GM23248 (cell line): ENCODE data around the gene GNB1. TPM values are rescaled to one million over a fixed set of nuclear protein-coding genes. Genes with fewer than 3 reads are reported as not detected.
A peak's percentile ranks its signal among the peaks of the same experiment; 100 is the strongest.
"Not testable (repeated sequence)": the region's sequence is repeated elsewhere in the genome, so short reads cannot be mapped to it uniquely, and the experiment has no call there.

Experiments
- DNase-seq: peaks from one replicate; pipeline ENCODE4 v3.0.0-alpha.2; 2015
- H2AFZ ChIP-seq: fragments of 200-600 bp; sonication (generic); 2 replicates; pipeline ENCODE4 v1.6.1; 2016; ENCODE audit warnings: antibody characterized with exemption
- H3F3A ChIP-seq: fragments of 200-600 bp; sonication (generic); 2 replicates; pipeline ENCODE4 v1.6.1; 2016; ENCODE audit warnings: mild to moderate bottlenecking, antibody characterized with exemption, mixed run types; ENCODE audit not compliant: insufficient read depth
- H3K27ac ChIP-seq: fragments of 200-600 bp; sonication (generic); 2 replicates; pipeline ENCODE4 v1.5.1; 2016; ENCODE audit warnings: mild to moderate bottlenecking
- H3K27me3 ChIP-seq: fragments of 200-600 bp; sonication (generic); replicated peaks from 2 replicates; pipeline ENCODE4 v1.6.1; 2016; ENCODE audit warnings: mild to moderate bottlenecking; ENCODE audit not compliant: insufficient read depth
- H3K36me3 ChIP-seq: fragments of 200-600 bp; sonication (generic); 2 replicates; pipeline ENCODE4 v1.6.1; 2016; ENCODE audit warnings: low read depth, mild to moderate bottlenecking
- H3K4me1 ChIP-seq: fragments of 200-600 bp; sonication (generic); 2 replicates; pipeline ENCODE4 v1.6.1; 2016; ENCODE audit warnings: mild to moderate bottlenecking; ENCODE audit not compliant: insufficient read depth
- H3K4me2 ChIP-seq: fragments of 200-600 bp; sonication (generic); one replicate; pipeline ENCODE4 v1.6.1; 2016; ENCODE audit warnings: mild to moderate bottlenecking; ENCODE audit not compliant: unreplicated experiment
- H3K4me3 ChIP-seq: fragments of 200-600 bp; sonication (generic); 2 replicates; pipeline ENCODE4 v1.5.1; 2016; ENCODE audit warnings: mild to moderate bottlenecking
- H3K79me2 ChIP-seq: fragments of 200-600 bp; sonication (generic); 2 replicates; pipeline ENCODE4 v1.6.1; 2016; ENCODE audit warnings: mild to moderate bottlenecking; ENCODE audit not compliant: insufficient read depth
- H3K9ac ChIP-seq: fragments of 200-600 bp; sonication (generic); 2 replicates; pipeline ENCODE4 v1.6.1; 2016; ENCODE audit warnings: mild to moderate bottlenecking
- H3K9me2 ChIP-seq: fragments of 200-600 bp; sonication (generic); 2 replicates; pipeline ENCODE4 v1.6.1; 2016; ENCODE audit warnings: mixed run types, mild to moderate bottlenecking, moderate library complexity; ENCODE audit not compliant: insufficient read depth
- H3K9me3 ChIP-seq: fragments of 200-600 bp; sonication (generic); one replicate; pipeline ENCODE4 v1.6.1; 2017; ENCODE audit warnings: low read depth
- H4K20me1 ChIP-seq: fragments of 200-600 bp; sonication (generic); 2 replicates; pipeline ENCODE4 v1.6.0; 2016; ENCODE audit not compliant: insufficient read depth
- EZH2 ChIP-seq: fragments of 200-600 bp; sonication (generic); IDR thresholded peaks from 2 replicates; pipeline ENCODE4 v1.6.1; 2018; ENCODE audit warnings: antibody characterized with exemption, mild to moderate bottlenecking; ENCODE audit not compliant: insufficient read depth, poor library complexity, severe bottlenecking
- EZH2phosphoT487 ChIP-seq: fragments of 200-600 bp; sonication (generic); IDR thresholded peaks from 2 replicates; pipeline ENCODE4 v1.6.1; 2018; ENCODE audit warnings: antibody characterized with exemption, moderate library complexity, mild to moderate bottlenecking, low read depth; ENCODE audit not compliant: insufficient read depth
- WGBS, 2 experiments: methylation state at CpG; one replicate each; pipeline ENCODE4 v1.1.6; 2015 to 2017; ENCODE audit warnings: low lambda C conversion rate in 2 of 2, low coverage in 1 of 2; ENCODE audit errors: missing lambda C conversion rate in 2 of 2; 5-methylcytosine and 5-hydroxymethylcytosine counted together
- in situ Hi-C: fragments of 300-500 bp; cut with MboI; formaldehyde crosslinking; loops from 2 replicates; pipeline ENCODE4 v1.15.0; 2020
- polyA plus RNA-seq: library from polyadenylated mRNA; unstranded; fragments of >200 nt; fragmentation: Nextera tagmentation; extraction: Ambion mirVana; gene quantifications from 2 replicates; pipeline ENCODE4 v1.2.1, GENCODE V29; 2016
- total RNA-seq: library from RNA; depleted of rRNA; stranded (reverse); fragments of >200 nt; shearing (Covaris generic); gene quantifications from 2 replicates; pipeline ENCODE4 v1.2.3, GENCODE V29; 2014

The GNB1 gene
- total and polyA plus RNA-seq, 2 experiments from 2014 or later: 92.0 to 97.7 TPM

DNA sequence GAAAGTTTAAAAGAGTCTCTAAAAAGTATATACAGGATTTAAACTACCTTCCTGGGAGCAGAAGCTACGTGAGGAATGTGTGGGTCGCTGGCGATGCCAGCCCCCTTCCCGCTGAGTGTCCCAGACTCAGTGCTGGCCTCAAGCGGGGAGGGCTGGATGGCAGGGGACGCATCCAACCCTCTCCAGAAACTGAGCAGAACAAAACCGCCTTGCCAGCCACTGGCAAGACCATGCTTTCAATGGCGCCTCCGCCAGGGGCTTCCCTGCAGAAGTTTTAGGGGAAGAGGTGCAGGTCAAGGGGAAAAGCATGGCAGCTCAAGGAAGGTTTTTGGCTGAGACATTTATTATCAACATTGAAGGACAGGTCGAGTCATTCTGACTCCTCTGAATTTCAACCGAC lies 138.7 kb downstream of the GNB1 start:
- H3K27me3 ChIP-seq: no peaks in the 10 kb centered on the region
- in situ Hi-C loops: no loop called here
- H3K79me2 ChIP-seq: 0 out of 2 replicates have a peak, but pooled peaks cover 2% of the 10 kb centered on the region
- no peak overlapping the region for H3K27ac ChIP-seq
- no peak for TF ChIP-seq EZH2phosphoT487
- no peak for TF ChIP-seq EZH2
- 95% methylated on average over 11 of the region's 11 CpGs for WGBS, 2 experiments
- no peak overlapping the region for H2AFZ ChIP-seq
- no peak for DNase-seq
- no peaks in the 10 kb centered on the region for H3K4me1 ChIP-seq
- no peaks in the 10 kb centered on the region for H3K36me3 ChIP-seq
- no peak overlapping the region for H3K4me3 ChIP-seq
- no peak overlapping the region for H3K9ac ChIP-seq
- H4K20me1 ChIP-seq: no peaks in the 10 kb centered on the region
- H3F3A ChIP-seq: no peaks in the 10 kb centered on the region
- no peaks in the 10 kb centered on the region for H3K9me2 ChIP-seq
- H3K4me2 ChIP-seq: no peak overlapping the region
- H3K9me3 ChIP-seq: no peaks in the 10 kb centered on the region

DNA sequence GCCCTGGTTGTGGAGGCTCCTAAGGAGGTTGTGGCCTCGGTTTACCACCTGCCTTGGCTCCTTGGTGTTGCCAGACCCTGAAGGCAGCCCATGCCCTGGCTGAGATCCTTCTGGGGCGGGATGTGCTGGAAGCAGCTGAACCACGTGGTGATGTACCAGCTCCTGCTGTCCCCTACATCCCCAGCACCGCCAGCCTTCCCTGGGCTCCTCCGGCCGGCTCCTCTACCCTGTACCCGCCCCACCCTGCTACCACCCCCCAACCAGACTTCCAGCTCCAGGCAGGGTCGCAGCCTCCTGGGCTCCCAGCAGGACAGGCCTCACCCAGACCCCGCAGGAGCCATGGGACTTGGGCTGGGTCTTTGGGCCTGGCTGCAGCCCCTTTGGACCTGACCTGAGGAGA lies 140.9 kb downstream of the GNB1 start:
- H3K4me2 ChIP-seq, DNase-seq, H4K20me1 ChIP-seq, H3F3A ChIP-seq, H3K4me1 ChIP-seq, H3K9ac ChIP-seq, H3K4me3 ChIP-seq, H3K36me3 ChIP-seq, H3K9me2 ChIP-seq, H3K9me3 ChIP-seq, in situ Hi-C loops, H3K27me3 ChIP-seq, H2AFZ ChIP-seq, H3K79me2 ChIP-seq, H3K27ac ChIP-seq: not testable (repeated sequence)
- WGBS, 2 experiments: 73 to 74% methylated on average over 5 to 6 of the region's 9 CpGs

DNA sequence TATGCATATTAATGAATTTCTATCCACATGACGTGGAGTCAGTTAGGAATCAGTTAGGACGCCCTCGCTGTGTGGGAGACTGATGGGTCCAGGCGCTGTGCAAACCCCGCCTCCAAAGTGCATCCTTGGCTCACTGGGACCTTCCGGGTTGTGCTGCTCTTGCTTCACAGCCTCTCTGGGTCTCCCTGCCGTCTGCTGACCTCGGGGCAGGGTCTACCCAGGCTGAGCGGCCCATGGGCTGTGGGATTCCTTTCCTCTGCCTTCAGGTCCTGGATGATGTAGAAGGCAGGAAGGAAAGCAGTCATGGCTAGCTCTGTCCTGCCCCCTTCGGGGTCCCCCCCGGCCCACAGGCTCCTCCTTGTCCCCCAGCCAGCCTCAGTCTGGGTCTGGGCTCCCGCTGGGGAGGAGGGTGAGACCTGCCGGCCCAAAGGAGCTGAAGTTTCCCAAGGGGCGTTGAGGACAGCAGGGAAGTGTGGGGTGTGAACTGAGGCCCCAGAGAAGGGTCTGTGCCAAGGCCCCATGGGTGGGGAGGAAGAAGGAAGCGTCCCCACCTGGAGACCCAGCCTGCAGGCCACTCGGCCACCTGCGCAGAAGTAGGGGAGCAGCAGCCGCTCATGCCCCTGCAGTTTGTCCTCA lies 142.1 kb downstream of the GNB1 start:
- no peak overlapping the region for H3K27ac ChIP-seq
- no peaks in the 10 kb centered on the region for H3K27me3 ChIP-seq
- no peak overlapping the region for H2AFZ ChIP-seq
- in situ Hi-C loops: no loop called here
- H3K4me3 ChIP-seq: no peak overlapping the region
- TF ChIP-seq EZH2phosphoT487: no peak
- TF ChIP-seq EZH2: no peak
- no peaks in the 10 kb centered on the region for H3K9me3 ChIP-seq
- WGBS, 2 experiments: 66 to 69% methylated on average over 17 of the region's 18 CpGs
- H3F3A ChIP-seq: no peaks in the 10 kb centered on the region
- no peak overlapping the region for H3K4me2 ChIP-seq
- no peaks in the 10 kb centered on the region for H4K20me1 ChIP-seq
- no peaks in the 10 kb centered on the region for H3K36me3 ChIP-seq
- H3K79me2 ChIP-seq: no peaks in the 10 kb centered on the region
- no peak overlapping the region for H3K9ac ChIP-seq
- no peaks in the 10 kb centered on the region for H3K4me1 ChIP-seq
- no peak for DNase-seq
- H3K9me2 ChIP-seq: no peaks in the 10 kb centered on the region

- H3K4me3 ChIP-seq, H2AFZ ChIP-seq, H3K4me2 ChIP-seq, H3K4me1 ChIP-seq, H3K27ac ChIP-seq, H3K9me2 ChIP-seq, in situ Hi-C loops, H3K9ac ChIP-seq, H4K20me1 ChIP-seq, H3F3A ChIP-seq, H3K27me3 ChIP-seq, H3K36me3 ChIP-seq, DNase-seq, H3K9me3 ChIP-seq: not testable (repeated sequence)
- peaks cover 19% of the 10 kb centered on the region for H3K79me2 ChIP-seq
- WGBS, 2 experiments: no CpG with 5 or more reads among the region's 35 CpGs
Measured at GRCh38 chr1:1746566-1746909, 144.3 kb downstream of the GNB1 start.

GRCh38 chr1:1745651-1746565 lies 145.0 kb downstream of the GNB1 start:
- H3F3A ChIP-seq, H3K4me1 ChIP-seq, H3K27me3 ChIP-seq, H3K4me2 ChIP-seq, H3K9me2 ChIP-seq, H3K4me3 ChIP-seq, H3K9me3 ChIP-seq, H3K36me3 ChIP-seq, H2AFZ ChIP-seq, in situ Hi-C loops, H4K20me1 ChIP-seq: not testable (repeated sequence)
- H3K27ac ChIP-seq: peak overlapping the region; percentile 51; the same call in 1 of the 2 replicates
- H3K79me2 ChIP-seq: peaks cover 19% of the 10 kb centered on the region
- DNase-seq: peak; percentile 63
- peak overlapping the region; percentile 55; the same call in 1 of the 2 replicates for H3K9ac ChIP-seq
- WGBS, 2 experiments: 1 to 2% methylated on average over 22 to 27 of the region's 101 CpGs

DNA sequence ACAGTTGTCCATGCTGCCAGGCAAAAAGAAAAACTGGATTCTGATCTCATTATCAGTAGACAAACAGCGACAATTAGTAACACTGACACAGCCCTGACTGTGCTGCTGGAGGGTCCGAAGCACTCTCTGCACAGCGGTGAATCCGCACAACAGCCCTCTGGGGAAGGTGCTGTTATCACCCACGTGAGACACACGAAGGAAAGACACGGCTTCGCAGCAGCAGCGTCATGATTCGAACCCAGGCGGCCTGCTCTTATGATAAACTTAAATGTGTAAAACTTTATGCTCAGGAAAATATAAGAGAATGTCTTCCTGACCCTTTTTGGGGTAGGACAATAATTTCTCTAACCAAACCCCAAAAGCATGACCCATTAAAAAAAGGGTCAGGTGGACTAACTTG lies 148.4 kb downstream of the GNB1 start:
- H3K4me2 ChIP-seq, H3K9ac ChIP-seq, H3F3A ChIP-seq, in situ Hi-C loops, H3K36me3 ChIP-seq, H3K27ac ChIP-seq, H3K4me1 ChIP-seq, H3K4me3 ChIP-seq, H3K9me3 ChIP-seq, H4K20me1 ChIP-seq, H3K9me2 ChIP-seq, H3K27me3 ChIP-seq, DNase-seq, H2AFZ ChIP-seq: not testable (repeated sequence)
- 86 to 89% methylated on average over 11 of the region's 11 CpGs for WGBS, 2 experiments
- peaks cover 24% of the 10 kb centered on the region for H3K79me2 ChIP-seq

GRCh38 chr1:1741013-1741412 lies 149.9 kb downstream of the GNB1 start:
- H3K4me1 ChIP-seq, H3K4me3 ChIP-seq, in situ Hi-C loops, H3K36me3 ChIP-seq, H4K20me1 ChIP-seq, H3K27me3 ChIP-seq, H3F3A ChIP-seq, H3K9me2 ChIP-seq, H2AFZ ChIP-seq, H3K9me3 ChIP-seq: not testable (repeated sequence)
- H3K79me2 ChIP-seq: peaks cover 24% of the 10 kb centered on the region
- peak overlapping the region; percentile 42; the same call in 1 of the 2 replicates for H3K9ac ChIP-seq
- H3K27ac ChIP-seq: peak overlapping the region; percentile 72
- 2% methylated on average over 9 to 12 of the region's 12 CpGs for WGBS, 2 experiments
- peak; percentile 96 for DNase-seq
- H3K4me2 ChIP-seq: peak overlapping the region; percentile 16
